OCI-LY3 (cell line): ENCODE results near the gene PPY.

Source experiments
- CTCF ChIP-seq: fragments of 200-600, 300-600 bp; sonication (generic); IDR thresholded peaks from 2 replicates; pipeline ENCODE4 v1.5.1; 2014; ENCODE audit warnings: antibody characterized with exemption, low read length, low read depth
- EZH2phosphoT487 ChIP-seq: fragments of 200-600 bp; shearing (Covaris generic); IDR thresholded peaks from 2 replicates; pipeline ENCODE4 v1.6.1; 2018; ENCODE audit warnings: antibody characterized with exemption, mixed run types, low read depth

GRCh38 chr17:43951750-43952149 is 9.5 kb upstream of the PPY start:
- TF ChIP-seq CTCF, result no peak
- TF ChIP-seq EZH2phosphoT487, result no peak
